PC-3 (cell line): Measurements from ENCODE around the gene HDLBP. TPM values are rescaled to one million over a fixed set of nuclear protein-coding genes. Genes with fewer than 3 reads are reported as not detected.

Source experiments
- ATAC-seq: fragments of 200-7000 bp; cut with Tn5 transposase; 2 replicates; pipeline ENCODE4 v1.9.1; 2020; ENCODE audit warnings: mild to moderate bottlenecking, moderate library complexity
- BruUV-seq: library from RNA; stranded (reverse); fragments of 400-500 nt; replicated peaks from 2 replicates; lab custom pipeline; 2021; lab: Mats Ljungman, UMichigan
- CTCF ChIA-PET: fragments of 300-600 bp; sonication (Branson Sonifier 250); formaldehyde crosslinking; loops from one replicate; lab custom pipeline; 2022; ENCODE audit warnings: antibody characterized with exemption; lab: Charles Lee
- POLR2A ChIA-PET: fragments of 300-600 bp; sonication (Branson Sonifier 250); formaldehyde crosslinking; loops from one replicate; lab custom pipeline; 2022; ENCODE audit warnings: antibody characterized with exemption; ENCODE audit not compliant: unreplicated experiment; lab: Charles Lee
- DNase-seq: peaks from one replicate; pipeline ENCODE4 v3.0.0-alpha.2; 2015
- H2AFZ ChIP-seq: fragments of 300-600 bp; sonication (generic); 2 replicates; pipeline ENCODE4 v1.6.0; 2016; ENCODE audit warnings: antibody characterized with exemption, low read length
- H3F3A ChIP-seq: fragments of 300-600 bp; sonication (generic); one replicate; pipeline ENCODE4 v1.6.0; 2017; ENCODE audit warnings: antibody characterized with exemption, low read length, control low read depth, mild to moderate bottlenecking; ENCODE audit not compliant: unreplicated experiment
- H3K27ac ChIP-seq: fragments of 300-600 bp; sonication (generic); 2 replicates; pipeline ENCODE4 v1.5.1; 2016; ENCODE audit warnings: mild to moderate bottlenecking, low read length
- H3K27me3 ChIP-seq: fragments of 300-600 bp; sonication (generic); 2 replicates; pipeline ENCODE4 v1.6.1; 2016; ENCODE audit warnings: low read length, mixed read lengths
- H3K36me3 ChIP-seq: fragments of 300-600 bp; sonication (generic); 2 replicates; pipeline ENCODE4 v1.6.1; 2016; ENCODE audit warnings: low read depth, mixed run types, low read length, mixed read lengths
- H3K4me1 ChIP-seq: fragments of 300-600 bp; sonication (generic); 2 replicates; pipeline ENCODE4 v1.5.1; 2016; ENCODE audit warnings: low read length; ENCODE audit not compliant: insufficient read depth
- H3K4me2 ChIP-seq: fragments of 300-600 bp; sonication (generic); 2 replicates; pipeline ENCODE4 v1.6.0; 2016; ENCODE audit warnings: low read length
- H3K4me3 ChIP-seq: fragments of 300-600 bp; sonication (generic); 2 replicates; pipeline ENCODE4 v1.5.1; 2016; ENCODE audit warnings: mild to moderate bottlenecking, low read length, mixed read lengths
- H3K79me2 ChIP-seq: fragments of 300-600 bp; sonication (generic); 2 replicates; pipeline ENCODE4 v1.6.1; 2017; ENCODE audit warnings: low read length, mixed read lengths
- H3K9ac ChIP-seq: fragments of 300-600 bp; sonication (generic); 2 replicates; pipeline ENCODE4 v1.6.0; 2016; ENCODE audit warnings: mild to moderate bottlenecking, low read length
- H3K9me2 ChIP-seq: fragments of 300-600 bp; sonication (generic); replicated peaks from 2 replicates; pipeline ENCODE4 v1.6.1; 2016; ENCODE audit warnings: mixed run types, low read length, mixed read lengths
- H3K9me3 ChIP-seq: fragments of 300-600 bp; sonication (generic); 2 replicates; pipeline ENCODE4 v1.6.1; 2016; ENCODE audit warnings: low read length, mixed read lengths
- H4K20me1 ChIP-seq: fragments of 300-600 bp; sonication (generic); 2 replicates; pipeline ENCODE4 v1.6.1; 2016; ENCODE audit warnings: low read length, mixed read lengths
- CTCF ChIP-seq: fragments of 300-600 bp; sonication (generic); conservative IDR thresholded peaks from 2 replicates; pipeline ENCODE4 v1.5.1; 2017; ENCODE audit warnings: antibody characterized with exemption, low read depth, mild to moderate bottlenecking, low read length
- EZH2 ChIP-seq: fragments of 300-600 bp; sonication (generic); IDR thresholded peaks from one replicate; pipeline ENCODE4 v1.6.1; 2017; ENCODE audit warnings: antibody characterized with exemption, mild to moderate bottlenecking, low read length; ENCODE audit not compliant: unreplicated experiment
- EZH2phosphoT487 ChIP-seq: fragments of 300-600 bp; sonication (generic); IDR thresholded peaks from 2 replicates; pipeline ENCODE4 v1.6.1; 2018; ENCODE audit warnings: mild to moderate bottlenecking, antibody characterized with exemption, low read length, borderline replicate concordance
- intact Hi-C: fragments of 100-400 bp; cut with micrococcal nuclease; formaldehyde crosslinking; loops from 2 replicates; pipeline ENCODE4 v1.9.0; 2023
- total RNA-seq: library from RNA; depleted of rRNA; stranded (reverse); fragments of >200 nt; gene quantifications from 2 replicates; pipeline ENCODE4 v1.2.3, GENCODE V29; 2014

Gene HDLBP
- total RNA-seq, 1 experiment from 2014 or later: 410 TPM

DNA sequence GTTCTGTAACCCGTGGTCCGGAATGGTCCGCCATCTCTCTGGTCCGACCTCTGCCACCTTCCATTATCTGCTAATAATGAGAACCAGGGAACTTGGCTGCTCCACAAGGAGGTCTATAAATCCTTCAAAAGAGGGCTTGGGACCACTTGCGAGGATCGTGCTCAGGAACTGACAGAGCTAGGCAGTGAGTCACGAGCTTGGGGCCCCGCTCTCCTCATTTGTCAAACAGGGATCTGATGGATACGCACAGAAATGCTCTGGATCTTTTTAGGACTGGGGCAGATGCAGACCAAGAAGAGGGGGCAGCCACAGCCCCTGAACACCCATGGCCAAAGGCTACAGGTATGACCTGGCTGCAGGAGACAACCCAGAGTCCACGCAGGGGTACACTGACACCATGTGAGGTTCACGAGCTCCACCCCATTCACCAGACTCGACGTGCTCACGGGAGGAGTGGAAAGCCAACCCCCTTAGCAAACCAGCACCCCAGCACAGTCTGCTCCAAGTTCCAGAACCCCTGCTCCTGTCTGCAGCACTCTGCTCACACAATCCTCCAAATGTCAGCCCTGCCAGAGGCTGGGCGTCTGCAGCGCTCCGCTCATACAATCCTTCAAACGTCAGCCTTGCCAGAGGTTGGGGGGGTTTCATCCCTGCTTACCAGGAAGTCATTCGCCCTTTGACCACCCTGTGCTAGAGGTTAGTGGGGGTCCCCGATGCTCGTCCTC, 81.2 kb downstream of the HDLBP start:
- Histone ChIP-seq H3F3A (no peaks in the 10 kb centered on the region), H3K4me2 (no peak overlapping the region), H3K79me2 (no peaks in the 10 kb centered on the region), H4K20me1 (no peaks in the 10 kb centered on the region), H3K27me3 (no peaks in the 10 kb centered on the region), H3K27ac (no peak overlapping the region), H3K4me3 (no peak overlapping the region), H3K9ac (no peak overlapping the region), H3K4me1 (no peaks in the 10 kb centered on the region), H3K9me3 (no peaks in the 10 kb centered on the region), H3K36me3 (peaks cover 58% of the 10 kb centered on the region), H3K9me2 (no peaks in the 10 kb centered on the region), H2AFZ (no peak overlapping the region)
- ATAC-seq: no peak
- BruUV-seq: no TSS peak
- TF ChIP-seq EZH2 (no peak), EZH2phosphoT487 (no peak), CTCF (no peak)
- POLR2A ChIA-PET: no interaction called here
- intact Hi-C loops: no loop called here
- CTCF ChIA-PET: no interaction called here
- DNase-seq: no peak

DNA sequence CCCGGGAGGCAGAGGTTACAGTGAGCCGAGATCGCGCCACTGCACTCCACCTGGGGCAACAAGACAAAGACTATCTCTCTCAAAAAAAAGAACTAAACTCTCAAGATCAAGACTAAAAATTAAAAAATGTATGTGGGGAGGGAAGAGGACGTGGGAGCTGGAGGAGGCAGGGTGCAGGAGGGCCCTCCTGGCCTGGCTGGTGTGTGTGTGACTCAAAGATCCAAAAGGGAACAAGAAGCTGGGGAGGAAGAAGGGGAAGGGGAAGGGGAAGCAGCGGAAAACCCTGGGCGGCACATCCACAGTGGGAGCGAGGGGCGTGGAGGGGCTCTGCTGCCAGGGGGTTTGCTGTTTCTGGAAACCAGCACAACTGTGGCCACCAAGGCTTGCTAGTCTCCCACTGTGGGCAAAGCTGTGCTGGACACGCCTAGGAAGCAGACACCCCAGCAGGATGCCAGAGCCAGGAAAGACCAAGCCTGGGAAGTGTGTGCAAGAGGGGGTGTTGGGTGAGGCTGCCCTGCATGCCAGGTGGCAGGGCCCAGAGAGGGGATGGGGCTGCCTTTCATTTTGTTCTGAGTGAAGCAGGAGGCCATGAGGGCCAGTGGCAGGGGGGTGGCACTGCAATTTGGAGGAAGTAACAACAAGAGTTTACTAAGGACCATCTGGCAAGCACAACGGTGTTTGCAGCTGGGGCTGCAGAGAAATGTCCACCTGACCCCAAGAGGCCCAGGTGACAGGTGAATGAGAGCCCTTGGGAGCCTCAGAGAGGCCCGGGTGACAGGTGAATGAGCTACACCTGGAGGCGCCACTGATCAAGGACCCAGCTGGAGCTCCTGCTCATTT, 82.5 kb downstream of the HDLBP start:
- intact Hi-C loops: no loop called here
- H3K4me2 ChIP-seq: no peak overlapping the region
- no peak overlapping the region for H3K4me3 ChIP-seq
- no peaks in the 10 kb centered on the region for H3K9me3 ChIP-seq
- no peaks in the 10 kb centered on the region for H3K4me1 ChIP-seq
- no peaks in the 10 kb centered on the region for H3K9me2 ChIP-seq
- no peak; the same call in 1 of the 2 replicates for ATAC-seq
- DNase-seq: no peak
- BruUV-seq: no TSS peak
- TF ChIP-seq EZH2: no peak
- TF ChIP-seq CTCF: no peak
- TF ChIP-seq EZH2phosphoT487: no peak
- no peaks in the 10 kb centered on the region for H3K27me3 ChIP-seq
- no peak overlapping the region for H3K9ac ChIP-seq
- ChIA-PET POLR2A (no interaction called here), CTCF (no interaction called here)
- no peak overlapping the region for H2AFZ ChIP-seq
- H3K36me3 ChIP-seq: peaks cover 57% of the 10 kb centered on the region
- no peaks in the 10 kb centered on the region for H3K79me2 ChIP-seq
- no peaks in the 10 kb centered on the region for H4K20me1 ChIP-seq
- no peak overlapping the region for H3K27ac ChIP-seq
- no peaks in the 10 kb centered on the region for H3F3A ChIP-seq

DNA sequence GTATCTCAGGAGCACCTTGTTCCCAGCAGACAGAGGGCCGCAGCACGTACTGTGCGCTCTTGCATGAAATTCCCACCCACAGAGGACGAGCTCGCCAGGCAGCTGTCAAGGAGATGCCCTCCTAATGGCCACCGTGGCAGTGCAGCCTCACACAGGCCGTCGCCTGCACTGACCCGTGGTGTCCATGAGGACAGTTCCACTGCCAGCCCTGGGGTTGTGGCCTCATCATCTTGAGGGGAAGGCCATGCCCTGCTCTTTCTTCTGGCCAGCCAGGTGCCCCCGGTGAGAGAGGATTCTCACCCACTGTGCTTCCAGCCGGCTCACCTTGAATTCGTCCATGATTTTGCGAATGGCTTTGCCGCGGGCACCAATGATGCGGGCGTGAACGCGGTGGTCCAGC, 85.0 kb downstream of the HDLBP start:
- POLR2A ChIA-PET: no interaction called here

More for the DNA sequence above, 85.0 kb downstream of the HDLBP start:
- CTCF ChIA-PET: no interaction called here
- Histone ChIP-seq H3K79me2 (no peaks in the 10 kb centered on the region), H3K4me1 (no peaks in the 10 kb centered on the region), H2AFZ (no peak overlapping the region), H3K9me2 (no peaks in the 10 kb centered on the region), H3K27me3 (no peaks in the 10 kb centered on the region), H3K36me3 (peaks cover 47% of the 10 kb centered on the region), H3K9ac (no peak overlapping the region), H3K27ac (no peak overlapping the region), H3K9me3 (no peaks in the 10 kb centered on the region), H3K4me3 (no peak overlapping the region), H4K20me1 (no peaks in the 10 kb centered on the region), H3F3A (no peaks in the 10 kb centered on the region), H3K4me2 (no peak overlapping the region)
- DNase-seq (no peak), ATAC-seq (no peak)
- intact Hi-C loops: no loop called here
- no peak for TF ChIP-seq EZH2phosphoT487
- no peak for TF ChIP-seq EZH2
- TF ChIP-seq CTCF: no peak
- BruUV-seq: no TSS peak
